GM18519 (cell line): ENCODE measurements around the gene SDHA.
A peak's percentile ranks its signal among the peaks of the same experiment; 100 is the strongest.
"Not testable (repeated sequence)": the region's sequence is repeated elsewhere in the genome, so short reads cannot be mapped to it uniquely, and the experiment has no call there.

ENCODE experiments used
- ATAC-seq: cut with Tn5 transposase; IDR thresholded peaks from one replicate; pipeline ENCODE4 v1.9.1; 2021; ENCODE audit warnings: mild to moderate bottlenecking, moderate library complexity; ENCODE audit not compliant: unreplicated experiment, low FRiP score

SDHA gene

GRCh38 chr5:218457-219291, 554 bp downstream of the SDHA start:
- ATAC-seq, result peak; percentile 14

GRCh38 chr5:219460-219863, 1.3 kb downstream of the SDHA start:
- no peak for ATAC-seq

GRCh38 chr5:219991-220390, 1.9 kb downstream of the SDHA start:
- ATAC-seq, result no peak

- ATAC-seq, result not testable (repeated sequence)
These were observed 5.0 kb downstream of the SDHA start for GRCh38 chr5:222951-223715.

- no peak for ATAC-seq
These were observed 5.7 kb downstream of the SDHA start for GRCh38 chr5:223791-224190.

GRCh38 chr5:225334-225733, 7.2 kb downstream of the SDHA start:
- no peak for ATAC-seq

- not testable (repeated sequence) for ATAC-seq
These were observed 9.3 kb downstream of the SDHA start for GRCh38 chr5:227375-227774.

- ATAC-seq, result no peak
These were observed 10.8 kb downstream of the SDHA start for GRCh38 chr5:228886-229285.

GRCh38 chr5:230711-231110, 12.6 kb downstream of the SDHA start:
- ATAC-seq, result no peak

GRCh38 chr5:231661-232060, 13.5 kb downstream of the SDHA start:
- ATAC-seq, result no peak

- not testable (repeated sequence) for ATAC-seq
These were observed 15.3 kb downstream of the SDHA start for GRCh38 chr5:233426-233825.

- ATAC-seq, result no peak
These were observed 16.3 kb downstream of the SDHA start for GRCh38 chr5:234450-234849.

GRCh38 chr5:235527-235926, 17.4 kb downstream of the SDHA start:
- ATAC-seq, result not testable (repeated sequence)

- ATAC-seq, result not testable (repeated sequence)
These were observed 19.8 kb downstream of the SDHA start for GRCh38 chr5:237931-238330.

GRCh38 chr5:240550-240949, 22.4 kb downstream of the SDHA start:
- not testable (repeated sequence) for ATAC-seq

- not testable (repeated sequence) for ATAC-seq
These were observed 23.0 kb downstream of the SDHA start for GRCh38 chr5:241045-241669.

GRCh38 chr5:243683-244367, 25.7 kb downstream of the SDHA start:
- not testable (repeated sequence) for ATAC-seq

GRCh38 chr5:245717-246116, 27.6 kb downstream of the SDHA start:
- not testable (repeated sequence) for ATAC-seq

GRCh38 chr5:250396-250795, 32.3 kb downstream of the SDHA start:
- ATAC-seq, result not testable (repeated sequence)

GRCh38 chr5:251016-251415, 32.9 kb downstream of the SDHA start:
- not testable (repeated sequence) for ATAC-seq

- not testable (repeated sequence) for ATAC-seq
These were observed 33.4 kb downstream of the SDHA start for GRCh38 chr5:251538-251937.
